ENCODE data around the gene PIGBOS1. TPM values are rescaled to one million over a fixed set of nuclear protein-coding genes. Genes with fewer than 3 reads are reported as not detected.
"Not testable (repeated sequence)": the region's sequence is repeated elsewhere in the genome, so short reads cannot be mapped to it uniquely, and the experiment has no call there.

PIGBOS1 gene
- total RNA-seq, 1 donor from 2014 or later: 9.6 TPM

DNA sequence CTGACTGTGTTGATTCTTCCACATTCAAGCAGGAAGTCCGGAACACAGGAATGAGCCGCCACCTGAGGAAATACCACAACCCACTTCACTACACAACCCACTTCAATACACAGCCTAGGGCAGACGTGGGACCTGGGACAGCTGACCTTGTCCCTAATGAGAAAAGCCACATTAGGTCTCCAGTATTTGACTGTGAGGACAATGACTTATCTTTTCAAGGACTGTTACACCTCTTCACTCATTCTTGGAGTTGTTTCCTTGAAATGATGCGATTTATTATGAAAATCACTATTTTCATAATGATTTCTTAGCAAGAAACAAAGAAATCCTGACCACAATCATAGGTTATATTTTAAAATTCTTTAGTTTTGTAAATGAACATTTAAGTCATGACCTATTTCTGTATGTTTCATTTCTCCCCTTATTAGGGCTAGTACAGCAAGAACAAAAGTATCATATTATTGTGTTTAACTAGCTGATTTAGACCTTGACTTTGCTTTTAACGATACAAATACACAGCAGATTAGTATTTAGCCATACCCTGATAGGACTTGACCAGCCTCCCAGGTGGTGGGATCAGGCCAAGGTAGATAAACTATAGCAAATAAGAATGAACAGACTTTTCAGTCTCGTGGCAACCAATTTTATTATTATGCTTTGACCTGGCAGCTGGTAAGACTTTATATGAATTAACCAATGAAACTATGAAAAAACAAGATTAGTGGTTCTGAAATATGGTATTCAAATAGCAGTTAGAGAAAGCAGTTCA, 35.4 kb downstream of the PIGBOS1 start:
- TF ChIP-seq, protein P1, sequence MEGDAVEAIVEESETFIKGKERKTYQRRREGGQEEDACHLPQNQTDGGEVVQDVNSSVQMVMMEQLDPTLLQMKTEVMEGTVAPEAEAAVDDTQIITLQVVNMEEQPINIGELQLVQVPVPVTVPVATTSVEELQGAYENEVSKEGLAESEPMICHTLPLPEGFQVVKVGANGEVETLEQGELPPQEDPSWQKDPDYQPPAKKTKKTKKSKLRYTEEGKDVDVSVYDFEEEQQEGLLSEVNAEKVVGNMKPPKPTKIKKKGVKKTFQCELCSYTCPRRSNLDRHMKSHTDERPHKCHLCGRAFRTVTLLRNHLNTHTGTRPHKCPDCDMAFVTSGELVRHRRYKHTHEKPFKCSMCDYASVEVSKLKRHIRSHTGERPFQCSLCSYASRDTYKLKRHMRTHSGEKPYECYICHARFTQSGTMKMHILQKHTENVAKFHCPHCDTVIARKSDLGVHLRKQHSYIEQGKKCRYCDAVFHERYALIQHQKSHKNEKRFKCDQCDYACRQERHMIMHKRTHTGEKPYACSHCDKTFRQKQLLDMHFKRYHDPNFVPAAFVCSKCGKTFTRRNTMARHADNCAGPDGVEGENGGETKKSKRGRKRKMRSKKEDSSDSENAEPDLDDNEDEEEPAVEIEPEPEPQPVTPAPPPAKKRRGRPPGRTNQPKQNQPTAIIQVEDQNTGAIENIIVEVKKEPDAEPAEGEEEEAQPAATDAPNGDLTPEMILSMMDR (IDR thresholded peaks at IDR 0.05): no peak
- H3K9me3 Mint-ChIP-seq (ENCODE audit: low read depth): no peaks in the 10 kb centered on the region
- H3K27ac Mint-ChIP-seq (ENCODE audit: unreplicated experiment): no peak overlapping the region
- no peak for DNase-seq (ENCODE audit: low spot score)
- H3K4me1 Mint-ChIP-seq (ENCODE audit: low read depth): peaks cover 24% of the 10 kb centered on the region
- H3K4me3 Mint-ChIP-seq (ENCODE audit: unreplicated experiment): no peak overlapping the region
- no peaks in the 10 kb centered on the region for H3K27me3 Mint-ChIP-seq (ENCODE audit: low read depth)
- no peaks in the 10 kb centered on the region for H3K36me3 Mint-ChIP-seq (ENCODE audit: low read depth)

DNA sequence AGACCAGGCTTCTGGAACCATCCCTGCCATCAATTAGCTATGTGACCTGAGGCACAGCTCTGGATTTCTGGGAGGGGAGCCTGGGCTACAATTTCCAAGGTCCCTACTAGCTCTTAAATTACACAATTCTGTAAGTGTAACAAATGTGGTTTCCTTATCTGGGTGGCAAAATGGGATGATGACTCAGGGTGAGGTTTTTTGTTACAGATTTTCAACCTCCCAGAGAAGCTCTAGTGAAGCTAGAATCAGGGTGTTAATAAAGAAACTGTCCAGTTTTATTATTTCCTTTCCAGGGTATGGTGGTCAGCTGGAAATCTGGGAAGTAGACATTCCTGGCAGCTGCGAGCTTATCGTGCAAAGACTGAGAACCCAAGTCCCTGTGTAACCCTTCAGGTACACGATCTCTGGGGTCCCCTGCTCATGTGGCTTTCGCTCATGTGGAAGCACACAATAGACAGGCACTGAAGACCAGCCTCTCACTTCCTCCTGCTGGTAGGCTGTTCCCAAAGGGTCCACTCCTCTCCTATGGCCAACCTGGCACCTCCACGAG, 36.6 kb downstream of the PIGBOS1 start:
- Mint-ChIP-seq H3K27ac (ENCODE audit: unreplicated experiment) (no peak overlapping the region), H3K4me1 (ENCODE audit: low read depth) (peaks cover 30% of the 10 kb centered on the region), H3K27me3 (ENCODE audit: low read depth) (no peaks in the 10 kb centered on the region), H3K9me3 (ENCODE audit: low read depth) (no peaks in the 10 kb centered on the region), H3K4me3 (ENCODE audit: unreplicated experiment) (no peak overlapping the region), H3K36me3 (ENCODE audit: low read depth) (no peaks in the 10 kb centered on the region)
- TF ChIP-seq, protein P1 (IDR thresholded peaks at IDR 0.05): no peak
- no peak for DNase-seq (ENCODE audit: low spot score)

DNA sequence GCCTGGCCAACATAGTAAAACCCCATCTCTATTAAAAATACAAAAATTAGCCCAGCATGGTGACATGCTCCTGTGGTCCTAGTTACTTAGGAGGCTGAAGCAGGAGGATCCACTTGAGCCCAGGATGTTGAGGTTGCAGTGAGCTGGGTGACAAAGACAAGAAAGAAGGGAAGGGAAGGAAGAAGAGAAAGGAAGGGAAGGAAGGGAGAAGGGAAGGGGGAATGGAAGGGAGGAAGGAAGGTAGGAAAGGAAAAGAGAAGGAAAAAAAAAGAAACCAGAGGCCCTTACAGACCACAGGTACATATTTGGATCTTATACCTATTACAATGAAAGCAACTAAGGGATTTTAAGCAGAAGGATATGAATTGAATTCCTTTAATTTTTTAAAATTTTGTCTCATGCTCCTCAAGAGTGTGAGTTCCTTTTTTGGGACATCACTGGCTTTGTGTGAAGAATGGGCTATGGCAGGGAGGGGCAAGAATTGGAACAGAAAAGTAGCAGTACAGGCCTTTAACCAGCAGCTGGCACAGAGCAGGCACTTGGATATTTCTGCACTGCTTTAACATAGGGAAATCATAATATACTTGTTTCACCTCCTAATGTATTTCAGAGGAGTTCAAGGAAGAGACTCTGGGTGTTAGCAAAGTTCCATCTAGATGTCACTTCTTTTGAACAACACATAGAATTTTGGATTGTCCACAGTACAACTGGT, 37.2 kb downstream of the PIGBOS1 start:
- Mint-ChIP-seq H3K27me3 (ENCODE audit: low read depth) (no peaks in the 10 kb centered on the region), H3K36me3 (ENCODE audit: low read depth) (no peaks in the 10 kb centered on the region), H3K4me1 (ENCODE audit: low read depth) (peaks cover 33% of the 10 kb centered on the region), H3K4me3 (ENCODE audit: unreplicated experiment) (no peak overlapping the region), H3K27ac (ENCODE audit: unreplicated experiment) (no peak overlapping the region), H3K9me3 (ENCODE audit: low read depth) (no peaks in the 10 kb centered on the region)
- no peak for DNase-seq (ENCODE audit: low spot score)
- TF ChIP-seq, protein P1 (IDR thresholded peaks at IDR 0.05): no peak

DNA sequence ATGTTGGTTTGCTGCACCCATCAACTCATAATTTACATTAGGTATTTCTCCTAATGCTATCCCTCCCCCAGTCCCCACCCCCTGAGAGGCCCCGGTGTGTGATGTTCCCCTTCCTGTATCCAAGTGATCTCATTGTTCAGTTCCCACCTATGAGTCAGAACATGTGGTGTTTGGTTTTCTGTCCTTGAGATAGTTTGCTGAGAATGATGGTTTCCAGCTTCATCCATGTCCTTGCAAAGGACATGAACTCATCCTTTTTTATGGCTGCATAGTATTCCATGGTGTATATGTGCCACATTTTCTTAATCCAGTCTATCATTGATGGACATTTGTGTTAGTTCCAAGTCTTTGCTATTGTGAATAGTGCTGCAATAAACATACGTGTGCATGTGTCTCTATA, 38.3 kb downstream of the PIGBOS1 start:
- not testable (repeated sequence) for DNase-seq (ENCODE audit: low spot score); H3K4me3 Mint-ChIP-seq (ENCODE audit: unreplicated experiment); H3K27me3 Mint-ChIP-seq (ENCODE audit: low read depth); H3K27ac Mint-ChIP-seq (ENCODE audit: unreplicated experiment); H3K36me3 Mint-ChIP-seq (ENCODE audit: low read depth); H3K9me3 Mint-ChIP-seq (ENCODE audit: low read depth)
- H3K4me1 Mint-ChIP-seq (ENCODE audit: low read depth): peaks cover 33% of the 10 kb centered on the region

DNA sequence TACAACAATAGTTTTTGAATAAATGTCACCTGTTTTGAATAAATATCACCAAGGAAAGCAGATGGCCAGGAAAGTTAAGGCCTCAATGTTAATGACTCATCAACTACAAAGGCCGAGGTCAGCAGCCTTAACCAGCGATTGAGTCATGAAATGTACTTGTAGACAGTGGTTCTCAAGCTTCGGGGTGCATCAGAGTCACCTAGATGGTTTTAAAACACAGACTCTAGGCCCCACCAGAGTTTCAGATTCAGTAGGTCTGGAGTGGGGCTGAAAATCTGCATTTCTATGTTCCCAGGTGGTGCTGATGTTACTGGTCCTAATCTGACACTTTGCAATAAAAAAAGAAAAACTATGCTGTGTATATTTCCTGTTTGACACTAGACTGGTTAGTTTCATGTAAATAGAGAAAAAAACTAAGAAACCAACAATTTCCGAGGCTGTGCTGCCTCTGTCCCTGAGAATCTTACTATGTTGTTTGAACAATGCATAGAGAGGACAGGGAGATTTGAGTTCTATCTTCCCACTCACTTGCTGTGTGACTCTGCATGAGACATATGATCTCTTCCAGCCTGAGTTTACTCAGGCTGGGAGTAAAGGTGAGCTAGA, 39.1 kb downstream of the PIGBOS1 start:
- Mint-ChIP-seq H3K4me3 (ENCODE audit: unreplicated experiment) (no peak overlapping the region), H3K4me1 (ENCODE audit: low read depth) (peaks cover 33% of the 10 kb centered on the region), H3K27ac (ENCODE audit: unreplicated experiment) (no peak overlapping the region), H3K9me3 (ENCODE audit: low read depth) (no peaks in the 10 kb centered on the region), H3K27me3 (ENCODE audit: low read depth) (no peaks in the 10 kb centered on the region), H3K36me3 (ENCODE audit: low read depth) (no peaks in the 10 kb centered on the region)
- DNase-seq (ENCODE audit: low spot score): no peak
- TF ChIP-seq, protein P1 (IDR thresholded peaks at IDR 0.05): no peak
